ENCODE measurements around the gene TMC4. TPM values are rescaled to one million over a fixed set of nuclear protein-coding genes. Genes with fewer than 3 reads are reported as not detected.

The TMC4 gene
- total RNA-seq, 2 donors from 2014 or later, result 1.0 to 1.1 TPM

GRCh38 chr19:54159352-54160181 is 13.4 kb downstream of the TMC4 start, which contains the start of gene LENG1:
TSS of gene LENG1 (minus strand) at chr19:54159721. CDS start at chr19:54159695, 26 bp downstream.
- Mint-ChIP-seq H3K27ac (peak within 1 kb of the TSS; percentile 97), H3K36me3 (ENCODE audit: low read depth) (peaks cover 45% of the 10 kb centered on the region), H3K4me1 (peaks cover 26% of the 10 kb centered on the region), H3K4me3 (peak within 1 kb of the TSS; percentile 95), H3K27me3 (no peaks in the 10 kb centered on the region), H3K9me3 (no peaks in the 10 kb centered on the region)
- ATAC-seq (replicated peaks), result peak; percentile 95

GRCh38 chr19:54158812-54159351 is 14.1 kb downstream of the TMC4 start:
- Mint-ChIP-seq H3K36me3 (ENCODE audit: low read depth) (peaks cover 52% of the 10 kb centered on the region), H3K27ac (peak overlapping the region; percentile 97), H3K4me3 (peak overlapping the region; percentile 95), H3K4me1 (peaks cover 22% of the 10 kb centered on the region), H3K9me3 (no peaks in the 10 kb centered on the region), H3K27me3 (no peaks in the 10 kb centered on the region)
- no peak for ATAC-seq (replicated peaks)

- Mint-ChIP-seq H3K4me3 (no peak overlapping the region), H3K4me1 (peaks cover 13% of the 10 kb centered on the region), H3K27me3 (no peaks in the 10 kb centered on the region), H3K27ac (no peak overlapping the region), H3K9me3 (no peaks in the 10 kb centered on the region), H3K36me3 (ENCODE audit: low read depth) (peaks cover 70% of the 10 kb centered on the region)
- ATAC-seq (replicated peaks), result no peak
Observed at GRCh38 chr19:54156953-54157352, 16.0 kb downstream of the TMC4 start.

- no peak for ATAC-seq (replicated peaks)
- Mint-ChIP-seq H3K27me3 (no peaks in the 10 kb centered on the region), H3K9me3 (no peaks in the 10 kb centered on the region), H3K4me1 (peaks cover 13% of the 10 kb centered on the region), H3K36me3 (ENCODE audit: low read depth) (peaks cover 75% of the 10 kb centered on the region), H3K4me3 (no peak overlapping the region), H3K27ac (no peak overlapping the region)
Observed at GRCh38 chr19:54156490-54156889, 16.5 kb downstream of the TMC4 start.

GRCh38 chr19:54155694-54156093 is 17.3 kb downstream of the TMC4 start:
- H3K36me3 Mint-ChIP-seq (ENCODE audit: low read depth), result peaks cover 83% of the 10 kb centered on the region
- no peaks in the 10 kb centered on the region for H3K9me3 Mint-ChIP-seq
- H3K4me1 Mint-ChIP-seq, result peaks cover 9% of the 10 kb centered on the region
- H3K27ac Mint-ChIP-seq, result no peak overlapping the region
- no peak for ATAC-seq (replicated peaks)
- no peak overlapping the region for H3K4me3 Mint-ChIP-seq
- no peaks in the 10 kb centered on the region for H3K27me3 Mint-ChIP-seq

- Mint-ChIP-seq H3K27me3 (no peaks in the 10 kb centered on the region), H3K4me1 (peaks cover 8% of the 10 kb centered on the region), H3K4me3 (no peak overlapping the region), H3K36me3 (ENCODE audit: low read depth) (peaks cover 91% of the 10 kb centered on the region), H3K27ac (peak overlapping the region; percentile 25), H3K9me3 (no peaks in the 10 kb centered on the region)
- ATAC-seq (replicated peaks), result no peak
Observed at GRCh38 chr19:54154603-54155345, 18.2 kb downstream of the TMC4 start.

GRCh38 chr19:54153731-54154326 is 19.1 kb downstream of the TMC4 start:
- Mint-ChIP-seq H3K36me3 (ENCODE audit: low read depth) (peaks cover 94% of the 10 kb centered on the region), H3K27ac (peak overlapping the region; percentile 25), H3K4me3 (no peak overlapping the region), H3K27me3 (no peaks in the 10 kb centered on the region), H3K4me1 (peaks cover 10% of the 10 kb centered on the region), H3K9me3 (no peaks in the 10 kb centered on the region)
- no peak for ATAC-seq (replicated peaks)

- Mint-ChIP-seq H3K9me3 (no peaks in the 10 kb centered on the region), H3K27me3 (no peaks in the 10 kb centered on the region), H3K27ac (peak overlapping the region; percentile 20), H3K4me3 (no peak overlapping the region), H3K36me3 (ENCODE audit: low read depth) (peaks cover 92% of the 10 kb centered on the region), H3K4me1 (peaks cover 10% of the 10 kb centered on the region)
- no peak for ATAC-seq (replicated peaks)
Observed at GRCh38 chr19:54152878-54153524, 20.0 kb downstream of the TMC4 start.

- Mint-ChIP-seq H3K9me3 (no peaks in the 10 kb centered on the region), H3K27ac (no peak overlapping the region), H3K4me1 (peaks cover 10% of the 10 kb centered on the region), H3K4me3 (no peak overlapping the region), H3K36me3 (ENCODE audit: low read depth) (peaks cover 93% of the 10 kb centered on the region), H3K27me3 (no peaks in the 10 kb centered on the region)
- no peak for ATAC-seq (replicated peaks)
Observed at GRCh38 chr19:54152267-54152666, 20.7 kb downstream of the TMC4 start.

- Mint-ChIP-seq H3K27me3 (no peaks in the 10 kb centered on the region), H3K4me1 (peaks cover 10% of the 10 kb centered on the region), H3K36me3 (ENCODE audit: low read depth) (peaks cover 93% of the 10 kb centered on the region), H3K4me3 (no peak overlapping the region), H3K9me3 (no peaks in the 10 kb centered on the region), H3K27ac (no peak overlapping the region)
- ATAC-seq (replicated peaks), result no peak
Observed at GRCh38 chr19:54151362-54152035, 21.5 kb downstream of the TMC4 start.

- peak overlapping the region; percentile 46 for H3K27ac Mint-ChIP-seq
- H3K9me3 Mint-ChIP-seq, result no peaks in the 10 kb centered on the region
- no peak for ATAC-seq (replicated peaks)
- H3K27me3 Mint-ChIP-seq, result no peaks in the 10 kb centered on the region
- H3K36me3 Mint-ChIP-seq (ENCODE audit: low read depth), result peaks cover 95% of the 10 kb centered on the region
- peaks cover 10% of the 10 kb centered on the region for H3K4me1 Mint-ChIP-seq
- no peak overlapping the region for H3K4me3 Mint-ChIP-seq
Observed at GRCh38 chr19:54149021-54149812, 23.7 kb downstream of the TMC4 start.

- Mint-ChIP-seq H3K4me3 (no peak overlapping the region), H3K4me1 (peaks cover 10% of the 10 kb centered on the region), H3K9me3 (no peaks in the 10 kb centered on the region), H3K36me3 (ENCODE audit: low read depth) (peaks cover 95% of the 10 kb centered on the region), H3K27me3 (no peaks in the 10 kb centered on the region), H3K27ac (no peak overlapping the region)
- ATAC-seq (replicated peaks), result no peak
Observed at GRCh38 chr19:54148158-54148557, 24.8 kb downstream of the TMC4 start.

- Mint-ChIP-seq H3K27ac (no peak overlapping the region), H3K4me3 (no peak overlapping the region), H3K36me3 (ENCODE audit: low read depth) (peaks cover 95% of the 10 kb centered on the region), H3K9me3 (no peaks in the 10 kb centered on the region), H3K4me1 (peaks cover 10% of the 10 kb centered on the region), H3K27me3 (no peaks in the 10 kb centered on the region)
- ATAC-seq (replicated peaks), result no peak
Observed at GRCh38 chr19:54147676-54148075, 25.3 kb downstream of the TMC4 start.
